ENCODE data around the gene MYL3.

The MYL3 gene

GRCh38 chr3:46899151-46900006 lies 36.1 kb upstream of the MYL3 start:
- DNase-seq = no peak

- DNase-seq = no peak
Observed at GRCh38 chr3:46898321-46899150, 35.3 kb upstream of the MYL3 start.

GRCh38 chr3:46897829-46898320 lies 34.6 kb upstream of the MYL3 start:
- no peak for DNase-seq

- no peak for DNase-seq
Observed at GRCh38 chr3:46897031-46897430, 33.8 kb upstream of the MYL3 start.

GRCh38 chr3:46896386-46896785 lies 33.1 kb upstream of the MYL3 start:
- DNase-seq = no peak

- no peak for DNase-seq
Observed at GRCh38 chr3:46895761-46896160, 32.5 kb upstream of the MYL3 start.

GRCh38 chr3:46895204-46895660 lies 32.0 kb upstream of the MYL3 start:
- peak; percentile 81 for DNase-seq

GRCh38 chr3:46894256-46894655 lies 31.0 kb upstream of the MYL3 start:
- no peak for DNase-seq

GRCh38 chr3:46893763-46894162 lies 30.5 kb upstream of the MYL3 start:
- DNase-seq = no peak

GRCh38 chr3:46893146-46893748 lies 30.0 kb upstream of the MYL3 start:
- no peak for DNase-seq

- no peak for DNase-seq
Observed at GRCh38 chr3:46892285-46893145, 29.3 kb upstream of the MYL3 start.

- DNase-seq = no peak
Observed at GRCh38 chr3:46891132-46891531, 27.9 kb upstream of the MYL3 start.

- DNase-seq = no peak
Observed at GRCh38 chr3:46890132-46890531, 26.9 kb upstream of the MYL3 start.

- DNase-seq = no peak
Observed at GRCh38 chr3:46889381-46890110, 26.3 kb upstream of the MYL3 start.

GRCh38 chr3:46888705-46889104 lies 25.5 kb upstream of the MYL3 start:
- DNase-seq = no peak

- no peak for DNase-seq
Observed at GRCh38 chr3:46887980-46888494, 24.8 kb upstream of the MYL3 start.

- DNase-seq = no peak
Observed at GRCh38 chr3:46885612-46886011, 22.4 kb upstream of the MYL3 start.

- no peak for DNase-seq
Observed at GRCh38 chr3:46884929-46885328, 21.7 kb upstream of the MYL3 start.

GRCh38 chr3:46884427-46884826 lies 21.2 kb upstream of the MYL3 start:
- no peak for DNase-seq

GRCh38 chr3:46883830-46884185 lies 20.6 kb upstream of the MYL3 start:
- DNase-seq = no peak

- no peak for DNase-seq
Observed at GRCh38 chr3:46883054-46883829, 20.0 kb upstream of the MYL3 start.

Data from activated gamma-delta T cell treated with Interleukin-2 at 50 U/mL for 16 hours (primary cell).